B cell (primary cell): Measurements from ENCODE around the gene GALR2.

ENCODE experiments used
- CTCF ChIP-seq: fragments of 200-600 bp; IDR thresholded peaks from one replicate; pipeline ENCODE4 v1.8.0; 2022; ENCODE audit warnings: antibody characterized with exemption, mild to moderate bottlenecking
- EZH2 ChIP-seq: IDR thresholded peaks from 2 replicates; pipeline ENCODE4 v1.6.1; 2012; ENCODE audit warnings: borderline replicate concordance, low read depth, mild to moderate bottlenecking, moderate library complexity, low read length; ENCODE audit not compliant: insufficient read depth, poor library complexity, severe bottlenecking

GRCh38 chr17:76097716-76098295 is 23.2 kb downstream of the GALR2 start:
- TF ChIP-seq CTCF (no peak), EZH2 (no peak)
